ENCODE measurements around the gene CRIP3.
"Not testable (repeated sequence)": the region's sequence is repeated elsewhere in the genome, so short reads cannot be mapped to it uniquely, and the experiment has no call there.

- TF ChIP-seq EZH2 (IDR thresholded peaks at IDR 0.05; ENCODE audit: insufficient read depth, poor library complexity, severe bottlenecking); EZH2phosphoT487 (IDR thresholded peaks at IDR 0.05; ENCODE audit: insufficient read depth, low read depth): not testable (repeated sequence)
Observed at GRCh38 chr6:43303006-43303405, 5.6 kb downstream of the CRIP3 start.
